GM21576 (cell line): ENCODE results near the gene RFX2.

Experiments
- ATAC-seq: cut with Tn5 transposase; IDR thresholded peaks from one replicate; pipeline ENCODE4 v1.9.1; 2021; ENCODE audit warnings: mild to moderate bottlenecking, moderate library complexity; ENCODE audit not compliant: unreplicated experiment

Gene RFX2

GRCh38 chr19:6061376-6062130, 48.7 kb downstream of the RFX2 start:
- no peak for ATAC-seq

- ATAC-seq: no peak
Measured at GRCh38 chr19:6060600-6061375, 49.5 kb downstream of the RFX2 start.

DNA sequence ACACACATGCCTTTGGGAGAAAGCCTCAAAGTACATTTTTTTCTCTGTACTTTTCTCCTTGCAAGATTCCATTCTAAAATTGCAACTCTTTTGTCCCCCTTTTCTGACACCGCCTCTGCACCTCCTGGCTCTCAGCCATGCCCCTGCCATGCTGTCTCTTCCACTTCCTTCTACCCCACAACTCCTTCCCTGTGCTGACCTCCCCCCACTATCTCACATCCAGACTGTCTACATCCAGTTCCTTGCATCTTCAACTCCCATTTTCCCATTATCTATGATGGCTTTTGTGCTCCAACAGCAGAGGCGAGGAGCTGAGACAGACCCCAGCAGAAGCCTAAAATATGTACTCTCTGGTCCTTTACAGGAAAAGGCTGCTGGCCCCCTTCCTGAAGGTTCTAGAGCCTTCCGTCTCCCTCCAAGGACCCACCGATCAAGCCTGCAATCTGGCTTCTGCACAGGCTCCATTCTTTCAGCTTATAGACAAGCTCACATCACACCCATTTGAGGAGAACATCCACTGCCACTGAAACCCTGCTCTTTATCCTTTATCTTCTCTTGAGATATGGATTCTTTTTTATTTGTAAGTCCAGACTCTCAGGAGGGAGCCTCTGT, 50.2 kb downstream of the RFX2 start:
- no peak for ATAC-seq

- ATAC-seq: no peak
Measured at GRCh38 chr19:6059396-6059947, 50.8 kb downstream of the RFX2 start.

- no peak for ATAC-seq
Measured at GRCh38 chr19:6058518-6059201, 51.6 kb downstream of the RFX2 start.

DNA sequence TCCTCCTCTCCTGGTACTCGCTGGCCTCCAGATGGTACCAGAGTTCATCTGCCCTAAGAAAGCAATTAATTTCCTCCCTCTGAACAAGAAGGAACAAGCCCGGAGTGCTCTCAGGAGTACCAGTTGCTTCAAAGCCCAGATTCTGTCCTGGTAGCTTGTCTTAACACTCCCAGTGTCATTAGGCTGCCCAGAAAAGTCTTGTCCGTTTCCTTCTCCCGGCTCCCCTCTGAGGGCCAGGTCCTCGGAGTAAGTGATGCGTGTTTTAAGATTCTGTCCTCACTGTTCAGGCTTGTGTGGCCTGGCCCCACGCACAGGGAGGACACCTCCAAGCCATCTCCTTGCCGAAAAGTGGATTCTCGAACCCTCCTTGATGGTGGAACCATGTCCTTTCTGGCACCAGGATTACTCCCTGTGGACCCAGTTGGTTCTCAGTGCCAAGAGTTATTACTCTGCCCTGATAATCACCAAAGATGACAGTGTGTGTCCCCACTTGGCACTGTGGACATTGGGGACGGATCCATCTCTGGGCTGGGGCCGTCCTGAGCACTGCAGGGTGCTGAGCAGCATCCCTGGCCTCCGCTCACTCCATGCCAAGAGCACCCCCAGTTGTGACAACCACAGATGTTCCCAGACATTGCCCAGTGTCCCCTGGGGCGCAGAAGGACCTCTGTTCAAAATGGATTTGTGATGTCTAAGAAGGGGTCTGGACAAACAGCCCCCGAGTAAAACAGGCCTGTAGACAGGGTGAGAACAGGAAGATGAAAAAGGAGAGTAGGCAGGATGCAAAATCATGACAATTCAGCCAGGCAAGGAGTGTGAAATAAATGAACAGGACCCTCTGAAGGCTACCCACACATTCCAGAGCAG, 52.4 kb downstream of the RFX2 start:
- ATAC-seq: no peak

DNA sequence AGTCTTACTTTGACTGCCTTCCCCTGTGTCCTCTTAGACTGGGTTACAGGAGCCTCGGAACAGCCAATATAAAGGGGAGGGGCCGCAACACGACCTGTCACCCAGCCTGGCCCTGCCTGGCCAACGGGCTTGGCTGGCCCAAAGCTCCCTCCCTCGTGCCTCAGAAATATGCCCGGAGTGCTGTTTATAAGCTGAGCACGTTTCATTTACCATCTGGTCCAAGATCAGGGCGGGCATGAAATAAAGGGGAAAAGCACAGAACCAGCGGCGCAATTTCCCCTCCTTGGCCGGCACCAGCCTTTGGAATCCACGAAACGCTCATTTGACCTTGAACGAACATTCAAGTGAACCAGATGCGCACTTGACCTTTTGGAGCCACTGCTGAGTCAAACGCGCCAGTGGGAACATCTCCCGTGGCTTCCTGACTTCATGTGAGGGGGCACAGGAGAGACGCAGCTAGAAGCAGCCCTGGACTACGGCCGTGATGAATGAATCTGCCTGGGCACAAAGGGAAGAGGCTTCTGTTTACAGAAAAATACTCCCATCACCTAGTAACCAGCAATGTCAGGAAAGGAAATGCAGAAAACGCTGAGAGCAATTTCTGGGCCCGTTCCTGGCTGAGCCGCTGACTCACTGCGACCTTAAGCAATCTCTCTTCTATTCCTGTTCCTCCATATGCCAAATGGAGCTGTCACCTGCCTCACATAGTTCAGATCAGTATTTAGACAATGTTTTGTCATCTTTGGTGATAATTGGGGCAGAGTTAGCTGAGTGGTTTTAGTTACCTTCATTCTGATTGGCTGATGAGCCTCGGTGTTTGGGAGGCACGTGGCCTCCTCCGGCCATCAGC, 53.3 kb downstream of the RFX2 start:
- ATAC-seq: no peak

DNA sequence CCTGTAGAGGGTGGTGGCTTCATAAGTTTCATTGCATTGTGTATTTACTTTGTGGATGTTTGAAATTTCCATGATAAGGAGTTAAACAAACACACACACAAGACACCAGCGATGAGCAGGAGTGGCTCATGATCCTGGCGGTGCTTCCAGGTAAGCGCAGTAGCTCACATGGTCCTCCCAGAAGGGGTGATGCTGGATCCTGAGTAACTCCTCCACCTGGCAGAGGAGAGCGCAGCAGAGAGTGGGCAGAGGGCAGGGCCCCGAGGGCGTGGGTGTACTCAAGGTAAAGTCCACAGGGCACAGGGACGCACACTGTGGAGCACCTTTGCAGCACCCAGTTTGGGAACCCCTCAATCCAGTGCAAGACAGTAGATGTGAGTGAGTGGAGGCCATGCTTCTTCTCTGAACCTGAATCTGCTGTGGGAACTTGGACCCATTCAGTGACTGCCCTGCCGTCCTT, 54.0 kb downstream of the RFX2 start:
- ATAC-seq: no peak

DNA sequence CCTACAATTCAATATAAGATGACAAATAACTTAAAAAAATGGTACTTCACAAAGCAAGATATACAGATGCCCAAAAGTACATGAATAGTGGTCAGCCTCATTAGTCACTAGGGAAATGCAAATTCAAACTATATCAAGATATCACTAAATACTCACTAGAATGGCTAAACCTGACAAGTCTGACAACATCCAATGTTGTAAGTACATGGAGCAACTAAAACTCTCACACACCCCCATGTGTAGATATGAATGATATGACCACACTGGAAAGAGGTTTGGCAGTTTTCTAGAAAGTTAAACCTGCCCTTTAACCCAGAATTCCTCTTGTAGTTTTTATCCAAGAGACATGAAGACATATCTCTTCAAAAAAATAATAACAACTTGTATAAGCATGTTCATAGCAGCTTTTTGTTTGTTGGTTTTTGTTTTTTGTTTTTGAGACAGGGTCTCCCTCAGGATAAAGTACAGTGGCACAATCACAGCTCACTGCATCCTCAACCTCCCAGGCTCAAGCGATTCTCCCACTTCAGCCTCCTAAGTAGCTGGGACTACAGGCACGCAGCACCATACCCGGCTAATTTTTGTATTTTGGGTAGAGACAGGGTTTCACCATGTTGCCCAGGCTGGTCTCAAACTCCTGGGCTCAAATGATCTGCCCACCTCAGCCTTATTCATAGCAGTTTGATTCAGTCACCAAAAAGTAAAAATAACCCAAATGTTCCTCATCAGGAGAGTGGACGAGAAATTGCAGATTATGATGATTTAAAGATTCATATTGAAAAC, 55.1 kb downstream of the RFX2 start:
- ATAC-seq: no peak

- ATAC-seq: peak; percentile 50
Measured at GRCh38 chr19:6048793-6049405, 61.4 kb downstream of the RFX2 start.

- ATAC-seq: no peak
Measured at GRCh38 chr19:6048348-6048747, 62.0 kb downstream of the RFX2 start.

GRCh38 chr19:6047741-6048251, 62.5 kb downstream of the RFX2 start:
- ATAC-seq: no peak

DNA sequence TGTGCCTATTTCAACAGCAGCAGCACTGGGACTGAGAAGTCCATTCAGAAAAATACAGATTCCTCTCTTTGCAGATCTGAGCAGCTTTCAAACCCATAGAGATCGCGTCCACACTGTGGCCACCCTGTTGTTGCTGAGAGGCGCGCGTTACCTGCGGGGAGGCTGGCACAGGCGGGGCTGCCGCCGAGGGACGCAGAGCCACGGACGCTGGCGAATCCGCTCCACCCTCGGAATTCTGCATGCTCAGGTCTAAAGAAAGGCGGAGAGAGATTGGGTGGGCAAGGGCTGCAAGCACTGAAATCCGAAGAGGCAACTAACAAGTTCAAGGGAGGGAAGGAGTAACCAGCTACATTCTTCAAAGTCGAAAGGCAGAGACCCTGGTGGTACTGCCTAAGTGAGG, 63.0 kb downstream of the RFX2 start:
- no peak for ATAC-seq

GRCh38 chr19:6045108-6045507, 65.2 kb downstream of the RFX2 start:
- ATAC-seq: no peak

GRCh38 chr19:6044056-6044805, 66.1 kb downstream of the RFX2 start:
- no peak for ATAC-seq

- no peak for ATAC-seq
Measured at GRCh38 chr19:6042776-6043726, 67.2 kb downstream of the RFX2 start.
